Ishikawa (cell line): Measurements from ENCODE around the gene CYP11A1.

Source experiments
- CEBPB ChIP-seq: IDR thresholded peaks from 2 replicates; pipeline ENCODE4 v1.6.1; 2012
- CREB1 ChIP-seq: IDR thresholded peaks from 2 replicates; pipeline ENCODE4 v1.6.1; 2012; ENCODE audit warnings: low read depth
- EGR1 ChIP-seq: IDR thresholded peaks from 2 replicates; pipeline ENCODE4 v1.6.1; 2012
- EP300 ChIP-seq: IDR thresholded peaks from 2 replicates; pipeline ENCODE4 v1.6.1; 2012; ENCODE audit warnings: borderline replicate concordance
- FOXM1 ChIP-seq: IDR thresholded peaks from 2 replicates; pipeline ENCODE4 v1.6.1; 2012; ENCODE audit warnings: low read depth, borderline replicate concordance
- RAD21 ChIP-seq: IDR thresholded peaks from 2 replicates; pipeline ENCODE4 v1.6.1; 2012; ENCODE audit warnings: low read depth
- TAF1 ChIP-seq: IDR thresholded peaks from 2 replicates; pipeline ENCODE4 v1.6.1; 2012; ENCODE audit warnings: low read depth, mild to moderate bottlenecking
- TCF12 ChIP-seq: IDR thresholded peaks from 2 replicates; pipeline ENCODE4 v1.6.1; 2012; ENCODE audit warnings: low read depth
- TEAD4 ChIP-seq: IDR thresholded peaks from 2 replicates; pipeline ENCODE4 v1.6.1; 2012
- YY1 ChIP-seq: IDR thresholded peaks from 2 replicates; pipeline ENCODE4 v1.6.1; 2012; ENCODE audit warnings: low read depth
- ZBTB7A ChIP-seq: IDR thresholded peaks from 2 replicates; pipeline ENCODE4 v1.6.1; 2012; ENCODE audit warnings: low read depth
- TF ChIP-seq, protein P1 (sequence below): IDR thresholded peaks from 2 replicates; pipeline ENCODE4 v1.6.1; 2012
- TF ChIP-seq, protein P2 (sequence below): IDR thresholded peaks from 2 replicates; pipeline ENCODE4 v1.6.1; 2012; ENCODE audit warnings: low read depth, mild to moderate bottlenecking
- TF ChIP-seq, protein P3 (sequence below): IDR thresholded peaks from 2 replicates; pipeline ENCODE4 v1.6.1; 2012

DNA sequence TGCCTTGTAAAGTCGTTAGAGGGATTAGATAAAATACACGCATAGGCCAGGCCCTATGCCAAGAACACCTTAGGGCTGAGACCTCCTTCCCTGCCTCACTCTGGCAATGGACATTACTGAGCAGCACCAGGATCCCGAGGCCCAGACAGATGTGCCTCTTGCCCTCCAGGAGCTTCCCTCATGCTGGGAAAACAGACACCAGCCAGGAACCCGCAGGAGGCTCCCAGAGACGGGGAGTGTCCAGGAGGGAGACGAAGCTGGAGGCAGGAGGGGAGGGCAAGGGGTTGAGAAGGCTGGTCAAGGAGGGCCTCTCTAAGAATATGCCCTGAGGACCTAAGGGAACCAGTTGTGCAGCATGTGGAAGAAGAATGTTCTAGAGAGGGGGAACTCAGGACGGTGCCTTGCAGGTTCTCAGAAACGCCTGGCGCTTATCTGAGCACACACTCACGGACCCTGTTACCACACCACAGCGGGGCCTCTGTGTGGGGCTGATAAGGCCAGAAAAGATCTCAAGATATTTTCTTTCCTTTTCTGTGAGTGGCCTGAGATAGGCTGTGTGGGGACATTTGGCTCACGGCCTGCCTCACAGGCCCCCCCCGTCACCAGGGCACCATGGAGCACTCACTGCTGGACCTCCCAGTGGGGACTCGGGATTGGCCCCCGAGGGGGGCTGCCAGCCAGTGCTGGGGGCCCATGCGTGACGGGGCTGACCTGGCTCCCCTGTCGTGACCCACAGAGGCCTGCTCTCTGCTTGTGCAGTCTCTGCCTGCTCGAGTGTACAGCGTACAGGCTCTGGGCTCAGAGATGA is 22.0 kb upstream of the CYP11A1 start:
- TF ChIP-seq, protein P1, sequence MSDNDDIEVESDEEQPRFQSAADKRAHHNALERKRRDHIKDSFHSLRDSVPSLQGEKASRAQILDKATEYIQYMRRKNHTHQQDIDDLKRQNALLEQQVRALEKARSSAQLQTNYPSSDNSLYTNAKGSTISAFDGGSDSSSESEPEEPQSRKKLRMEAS = no peak
- TF ChIP-seq FOXM1 = no peak
- TF ChIP-seq, protein P2, sequence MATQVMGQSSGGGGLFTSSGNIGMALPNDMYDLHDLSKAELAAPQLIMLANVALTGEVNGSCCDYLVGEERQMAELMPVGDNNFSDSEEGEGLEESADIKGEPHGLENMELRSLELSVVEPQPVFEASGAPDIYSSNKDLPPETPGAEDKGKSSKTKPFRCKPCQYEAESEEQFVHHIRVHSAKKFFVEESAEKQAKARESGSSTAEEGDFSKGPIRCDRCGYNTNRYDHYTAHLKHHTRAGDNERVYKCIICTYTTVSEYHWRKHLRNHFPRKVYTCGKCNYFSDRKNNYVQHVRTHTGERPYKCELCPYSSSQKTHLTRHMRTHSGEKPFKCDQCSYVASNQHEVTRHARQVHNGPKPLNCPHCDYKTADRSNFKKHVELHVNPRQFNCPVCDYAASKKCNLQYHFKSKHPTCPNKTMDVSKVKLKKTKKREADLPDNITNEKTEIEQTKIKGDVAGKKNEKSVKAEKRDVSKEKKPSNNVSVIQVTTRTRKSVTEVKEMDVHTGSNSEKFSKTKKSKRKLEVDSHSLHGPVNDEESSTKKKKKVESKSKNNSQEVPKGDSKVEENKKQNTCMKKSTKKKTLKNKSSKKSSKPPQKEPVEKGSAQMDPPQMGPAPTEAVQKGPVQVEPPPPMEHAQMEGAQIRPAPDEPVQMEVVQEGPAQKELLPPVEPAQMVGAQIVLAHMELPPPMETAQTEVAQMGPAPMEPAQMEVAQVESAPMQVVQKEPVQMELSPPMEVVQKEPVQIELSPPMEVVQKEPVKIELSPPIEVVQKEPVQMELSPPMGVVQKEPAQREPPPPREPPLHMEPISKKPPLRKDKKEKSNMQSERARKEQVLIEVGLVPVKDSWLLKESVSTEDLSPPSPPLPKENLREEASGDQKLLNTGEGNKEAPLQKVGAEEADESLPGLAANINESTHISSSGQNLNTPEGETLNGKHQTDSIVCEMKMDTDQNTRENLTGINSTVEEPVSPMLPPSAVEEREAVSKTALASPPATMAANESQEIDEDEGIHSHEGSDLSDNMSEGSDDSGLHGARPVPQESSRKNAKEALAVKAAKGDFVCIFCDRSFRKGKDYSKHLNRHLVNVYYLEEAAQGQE = no peak
- no peak for TF ChIP-seq TAF1
- no peak for TF ChIP-seq EP300
- no peak for TF ChIP-seq CREB1
- TF ChIP-seq TEAD4 = no peak
- TF ChIP-seq, protein P3, sequence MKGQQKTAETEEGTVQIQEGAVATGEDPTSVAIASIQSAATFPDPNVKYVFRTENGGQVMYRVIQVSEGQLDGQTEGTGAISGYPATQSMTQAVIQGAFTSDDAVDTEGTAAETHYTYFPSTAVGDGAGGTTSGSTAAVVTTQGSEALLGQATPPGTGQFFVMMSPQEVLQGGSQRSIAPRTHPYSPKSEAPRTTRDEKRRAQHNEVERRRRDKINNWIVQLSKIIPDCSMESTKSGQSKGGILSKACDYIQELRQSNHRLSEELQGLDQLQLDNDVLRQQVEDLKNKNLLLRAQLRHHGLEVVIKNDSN = no peak
- no peak for TF ChIP-seq CEBPB
- no peak for TF ChIP-seq YY1
- TF ChIP-seq EGR1 = no peak
- no peak for TF ChIP-seq TCF12
- TF ChIP-seq RAD21 = no peak
- TF ChIP-seq ZBTB7A = no peak
